Right lobe of liver (tissue), 4 donors: Measurements from ENCODE around the gene NATD1.

Experiments used
- POLR2A ChIP-seq: fragments of 450-650 bp; IDR thresholded peaks from one replicate; pipeline ENCODE4 v1.6.1; 2017; ENCODE audit warnings: antibody characterized with exemption, mild to moderate bottlenecking
- TF ChIP-seq, protein P1 (sequence below), 4 donors: fragments of 200-600 bp in 3 of 4; fragments of 450-650 bp in 1 of 4; IDR thresholded peaks; one replicate each; pipeline versions ENCODE4 v1.5.1 to v1.8.0; 2016 to 2022; ENCODE audit warnings: antibody characterized with exemption in 4 of 4, mild to moderate bottlenecking in 2 of 4
- donor health status: DM: no; HTN: no; CAD: no.
- donor health status: DM: no; HTN: no; CAD: no.
- donor health status: DM: no; HTN: yes; CAD: no.

DNA sequence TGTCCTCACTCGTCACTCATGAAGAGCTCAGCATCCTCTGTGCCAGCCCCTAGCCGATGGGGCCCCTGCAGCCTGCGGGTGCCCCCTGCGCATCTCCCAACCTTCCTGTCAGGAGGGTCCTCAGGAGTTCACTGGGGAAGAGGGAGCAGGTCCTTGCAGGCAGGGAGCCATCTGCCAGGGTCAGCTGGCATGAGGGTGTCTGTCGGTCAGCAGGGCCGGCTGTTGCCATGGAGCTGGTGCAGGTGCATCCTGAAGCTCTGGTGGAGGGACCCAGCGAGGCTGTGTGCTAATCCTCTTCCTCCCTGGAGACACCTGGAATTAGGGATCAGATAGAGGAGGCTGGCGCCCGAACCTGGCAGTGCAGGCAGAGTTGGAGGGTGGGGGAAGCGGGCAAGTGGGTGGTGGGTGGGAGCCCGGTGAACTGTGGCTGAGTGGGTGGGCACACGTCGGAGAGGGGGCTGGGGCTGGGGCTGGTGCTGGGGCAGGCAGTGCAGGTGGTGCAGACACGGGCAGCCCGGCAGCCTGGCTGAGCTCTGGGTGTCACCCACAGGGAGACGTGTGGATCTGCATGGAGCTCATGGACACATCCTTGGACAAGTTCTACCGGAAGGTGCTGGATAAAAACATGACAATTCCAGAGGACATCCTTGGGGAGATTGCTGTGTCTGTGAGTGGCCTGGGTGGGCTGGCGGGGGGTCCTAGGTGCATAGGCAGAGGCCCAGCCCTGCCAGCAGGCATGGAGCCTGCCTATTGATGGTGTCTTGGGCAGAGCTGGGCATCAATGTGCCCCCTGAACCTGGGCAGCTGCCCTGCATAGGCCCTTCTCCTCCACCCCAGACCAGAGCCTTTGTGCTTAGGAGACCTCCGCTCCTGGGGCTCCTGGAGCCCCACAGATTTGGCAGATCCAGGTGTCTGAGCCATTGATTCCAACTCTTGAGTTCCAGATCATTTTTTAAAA lies 48.7 kb upstream of the NATD1 start:
- TF ChIP-seq, protein P1, sequence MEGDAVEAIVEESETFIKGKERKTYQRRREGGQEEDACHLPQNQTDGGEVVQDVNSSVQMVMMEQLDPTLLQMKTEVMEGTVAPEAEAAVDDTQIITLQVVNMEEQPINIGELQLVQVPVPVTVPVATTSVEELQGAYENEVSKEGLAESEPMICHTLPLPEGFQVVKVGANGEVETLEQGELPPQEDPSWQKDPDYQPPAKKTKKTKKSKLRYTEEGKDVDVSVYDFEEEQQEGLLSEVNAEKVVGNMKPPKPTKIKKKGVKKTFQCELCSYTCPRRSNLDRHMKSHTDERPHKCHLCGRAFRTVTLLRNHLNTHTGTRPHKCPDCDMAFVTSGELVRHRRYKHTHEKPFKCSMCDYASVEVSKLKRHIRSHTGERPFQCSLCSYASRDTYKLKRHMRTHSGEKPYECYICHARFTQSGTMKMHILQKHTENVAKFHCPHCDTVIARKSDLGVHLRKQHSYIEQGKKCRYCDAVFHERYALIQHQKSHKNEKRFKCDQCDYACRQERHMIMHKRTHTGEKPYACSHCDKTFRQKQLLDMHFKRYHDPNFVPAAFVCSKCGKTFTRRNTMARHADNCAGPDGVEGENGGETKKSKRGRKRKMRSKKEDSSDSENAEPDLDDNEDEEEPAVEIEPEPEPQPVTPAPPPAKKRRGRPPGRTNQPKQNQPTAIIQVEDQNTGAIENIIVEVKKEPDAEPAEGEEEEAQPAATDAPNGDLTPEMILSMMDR (IDR thresholded peaks at IDR 0.05): no peak
- TF ChIP-seq POLR2A: no peak
